SK-N-SH (cell line): Measurements from ENCODE around the gene LTB4R2. TPM values are rescaled to one million over a fixed set of nuclear protein-coding genes. Genes with fewer than 3 reads are reported as not detected.

ENCODE experiments used
- CTCF ChIA-PET: fragments of 300-600, 350-600 bp; formaldehyde crosslinking; extraction: SDS; loops from one replicate; lab custom pipeline; 2021; lab: Yijun Ruan, JAX
- POLR2A ChIA-PET: fragments of 350-600 bp; sonication (Branson Sonifier 250); formaldehyde crosslinking; extraction: SDS; loops from one replicate; lab custom pipeline; 2020; ENCODE audit warnings: antibody characterized with exemption, inconsistent platforms; lab: Yijun Ruan, JAX
- DNase-seq: peaks from one replicate; pipeline ENCODE4 v3.0.0; 2012
- H2AFZ ChIP-seq: fragments of 200-600 bp; sonication (generic); 2 replicates; pipeline ENCODE4 v1.8.1; 2016; ENCODE audit warnings: antibody characterized with exemption, mild to moderate bottlenecking, low read depth
- H3F3A ChIP-seq: fragments of 200-600 bp; sonication (generic); replicated peaks from 2 replicates; pipeline ENCODE3; 2016; ENCODE audit warnings: antibody characterized with exemption, mild to moderate bottlenecking; ENCODE audit not compliant: insufficient read depth
- H3K27ac ChIP-seq, 2 experiments: fragments of 200-500 bp in 1 of 2; fragments of 200-600 bp in 1 of 2; sonication (Bioruptor generic) in 1 of 2; sonication (generic), shearing (Covaris generic) in 1 of 2; 2 replicates each; pipeline versions ENCODE4 v1.5.1 to v1.6.1; 2014 to 2016; ENCODE audit warnings: low read depth in 2 of 2, inconsistent platforms in 1 of 2, low read length in 1 of 2, mild to moderate bottlenecking in 1 of 2, mixed read lengths in 1 of 2
- H3K27me3 ChIP-seq: fragments of 200-600 bp; sonication (generic), shearing (Covaris generic); 2 replicates; pipeline ENCODE4 v1.6.1; 2016; ENCODE audit warnings: mixed run types; ENCODE audit not compliant: insufficient read depth
- H3K36me3 ChIP-seq, 2 experiments: fragments of 200-500 bp in 1 of 2; fragments of 200-600 bp in 1 of 2; sonication (Bioruptor generic) in 1 of 2; sonication (generic) in 1 of 2; replicated peaks in 1 of 2; 2 replicates each; pipeline versions ENCODE3 to v1.5.1; 2014 to 2016; ENCODE audit warnings: low read length in 1 of 2, mild to moderate bottlenecking in 1 of 2; ENCODE audit not compliant: insufficient read depth in 2 of 2, control insufficient read depth in 1 of 2
- H3K4me1 ChIP-seq, 2 experiments: fragments of 200-500 bp in 1 of 2; fragments of 200-600 bp in 1 of 2; sonication (Bioruptor generic) in 1 of 2; sonication (generic), shearing (Covaris generic) in 1 of 2; 2 replicates each; pipeline versions ENCODE4 v1.5.1 to v1.6.1; 2014 to 2016; ENCODE audit warnings: low read depth in 1 of 2, low read length in 1 of 2, mixed run types in 1 of 2; ENCODE audit not compliant: insufficient read depth in 2 of 2, control insufficient read depth in 1 of 2
- H3K4me2 ChIP-seq: fragments of 200-600 bp; sonication (generic), shearing (Covaris generic); 2 replicates; pipeline ENCODE4 v1.6.1; 2017; ENCODE audit warnings: mixed run types
- H3K4me3 ChIP-seq, 2 experiments: fragments of 200-500 bp in 1 of 2; fragments of 200-600 bp in 1 of 2; sonication (Bioruptor generic) in 1 of 2; sonication (generic), shearing (Covaris generic) in 1 of 2; 2 replicates each; pipeline versions ENCODE4 v1.5.1 to v1.8.1; 2014 to 2016; ENCODE audit warnings: low read depth in 2 of 2, inconsistent platforms in 1 of 2, low read length in 1 of 2, mild to moderate bottlenecking in 1 of 2, mixed read lengths in 1 of 2, moderate library complexity in 1 of 2
- H3K79me2 ChIP-seq: fragments of 200-600 bp; sonication (generic); 2 replicates; pipeline ENCODE4 v1.8.1; 2017; ENCODE audit warnings: mild to moderate bottlenecking; ENCODE audit not compliant: insufficient read depth
- H3K9ac ChIP-seq: fragments of 200-600 bp; sonication (generic); 2 replicates; pipeline ENCODE4 v1.6.1; 2017; ENCODE audit warnings: mixed run types
- H3K9me2 ChIP-seq: fragments of 200-600 bp; sonication (generic); 2 replicates; pipeline ENCODE4 v1.6.1; 2017; ENCODE audit warnings: mixed run types
- H3K9me3 ChIP-seq: fragments of 200-600 bp; sonication (generic); 2 replicates; pipeline ENCODE4 v1.6.1; 2017; ENCODE audit warnings: mixed run types, mild to moderate bottlenecking, moderate library complexity
- H4K20me1 ChIP-seq: fragments of 200-600 bp; sonication (generic); 2 replicates; pipeline ENCODE4 v1.6.1; 2017; ENCODE audit warnings: mild to moderate bottlenecking, mixed run types; ENCODE audit not compliant: insufficient read depth
- CHD2 ChIP-seq: fragments of 150-350 bp; IDR thresholded peaks from 2 replicates; pipeline ENCODE4 v1.6.1; 2018; ENCODE audit warnings: low read length; ENCODE audit not compliant: partially characterized antibody
- FOXJ3 ChIP-seq: sonication (generic); formaldehyde crosslinking; IDR thresholded peaks from 2 replicates; pipeline ENCODE4 v1.5.1; 2020; ENCODE audit warnings: mild to moderate bottlenecking, missing genetic modification reagents
- GABPA ChIP-seq: IDR thresholded peaks from 2 replicates; pipeline ENCODE4 v1.4.0; 2012; ENCODE audit warnings: low read depth, mild to moderate bottlenecking
- GATA2 ChIP-seq: sonication (generic); formaldehyde crosslinking; IDR thresholded peaks from 2 replicates; pipeline ENCODE4 v1.5.0; 2020; ENCODE audit warnings: mild to moderate bottlenecking, missing genetic modification reagents
- JUND ChIP-seq: IDR thresholded peaks from 2 replicates; pipeline ENCODE4 v1.4.0; 2012
- MEF2A ChIP-seq: IDR thresholded peaks from 2 replicates; pipeline ENCODE4 v1.4.0; 2012; ENCODE audit warnings: low read depth, borderline replicate concordance
- RAD21 ChIP-seq: IDR thresholded peaks from 2 replicates; pipeline ENCODE4 v1.6.1; 2012; ENCODE audit warnings: mild to moderate bottlenecking, low read length
- RCOR1 ChIP-seq: fragments of 150-350 bp; IDR thresholded peaks from 2 replicates; pipeline ENCODE4 v1.6.1; 2017; ENCODE audit warnings: antibody characterized with exemption, low read length
- RFX5 ChIP-seq: IDR thresholded peaks from 2 replicates; pipeline ENCODE4 v1.6.1; 2012; ENCODE audit warnings: mild to moderate bottlenecking, improper control_type of control experiment, low read length
- RXRA ChIP-seq: IDR thresholded peaks from 2 replicates; pipeline ENCODE4 v1.4.0; 2012; ENCODE audit warnings: low read depth, mild to moderate bottlenecking, borderline replicate concordance
- SIN3A ChIP-seq: IDR thresholded peaks from 2 replicates; pipeline ENCODE4 v1.6.1; 2012; ENCODE audit warnings: low read depth, mild to moderate bottlenecking, low read length, moderate library complexity, borderline replicate concordance
- SMC3 ChIP-seq: IDR thresholded peaks from 2 replicates; pipeline ENCODE4 v1.6.1; 2012; ENCODE audit warnings: low read depth, low read length, improper control_type of control experiment
- TAF1 ChIP-seq: IDR thresholded peaks from 2 replicates; pipeline ENCODE4 v1.6.1; 2012; ENCODE audit warnings: low read depth, mild to moderate bottlenecking, low read length, moderate library complexity, borderline replicate concordance
- TCF12 ChIP-seq: IDR thresholded peaks from 2 replicates; pipeline ENCODE4 v1.4.0; 2012
- TEAD4 ChIP-seq: IDR thresholded peaks from 2 replicates; pipeline ENCODE4 v1.4.0; 2012; ENCODE audit warnings: mild to moderate bottlenecking, borderline replicate concordance; ENCODE audit not compliant: insufficient read depth
- YY1 ChIP-seq: IDR thresholded peaks from 2 replicates; pipeline ENCODE4 v1.4.0; 2012; ENCODE audit warnings: low read depth, mild to moderate bottlenecking
- WGBS: methylation state at CpG from one replicate; pipeline ENCODE4 v1.1.6; 2017; ENCODE audit warnings: low lambda C conversion rate; 5-methylcytosine and 5-hydroxymethylcytosine counted together
- polyA plus RNA-seq, 3 experiments: library from polyadenylated mRNA; depleted of rRNA; stranded (reverse); fragments of >200 nt; gene quantifications; 2 replicates each; pipeline ENCODE4 v1.2.3, GENCODE V29; 2012
- TF ChIP-seq, protein P1 (sequence below): fragments of 150-350 bp; IDR thresholded peaks from 2 replicates; pipeline ENCODE4 v1.6.1; 2017; ENCODE audit warnings: antibody characterized with exemption, low read length, low read depth, borderline replicate concordance
- TF ChIP-seq, protein P2 (sequence below): IDR thresholded peaks from 2 replicates; pipeline ENCODE4 v1.4.0; 2012; ENCODE audit warnings: low read depth, borderline replicate concordance
- TF ChIP-seq, protein P3 (sequence below): IDR thresholded peaks from 2 replicates; pipeline ENCODE4 v1.4.0; 2012; ENCODE audit warnings: low read depth, borderline replicate concordance

Gene LTB4R2
- polyA plus RNA-seq, 1 of the 3 experiments (the other 2 are of a cell fraction): 8.2 TPM

DNA sequence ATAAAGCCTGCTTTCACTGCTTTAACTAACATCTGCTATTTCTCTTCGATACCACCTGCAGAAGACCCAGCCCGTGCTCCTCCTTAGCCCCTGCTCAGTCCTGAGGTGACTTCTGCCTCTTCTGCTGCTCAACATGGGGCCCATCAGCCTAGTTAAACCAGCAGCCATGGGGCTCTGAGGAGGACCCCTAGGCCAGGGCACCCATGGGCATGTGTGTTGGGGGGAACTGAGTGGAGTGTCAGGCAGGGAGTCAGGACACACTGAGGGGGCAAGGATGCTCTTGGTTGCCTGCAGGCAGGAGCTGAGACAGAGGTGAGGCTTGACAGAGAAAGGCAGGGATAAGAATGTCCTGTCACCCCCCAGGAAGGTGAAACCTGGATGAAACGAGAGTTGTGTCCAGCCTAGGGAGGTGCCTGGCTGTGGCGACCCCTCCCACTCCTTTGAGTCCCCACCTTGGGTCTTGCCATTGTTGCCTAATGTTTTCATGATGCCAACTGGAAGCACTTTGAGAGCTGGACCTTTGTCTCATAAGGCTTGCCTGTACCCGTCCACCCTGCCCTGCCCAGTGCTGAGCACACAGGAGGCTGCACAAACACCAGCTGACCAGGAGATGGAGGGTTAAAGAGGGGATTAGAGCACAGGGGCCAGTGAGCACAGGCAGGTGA is 26.0 kb upstream of the LTB4R2 start:
- CTCF ChIA-PET: interaction anchor here (1.0 to 8.9 kb wide), 4 partner anchors 12 to 41 kb away, joined by 4 to 87 read pairs (median 27); partner anchors contain the start of genes CIDEB, DHRS1, NOP9 and RABGGTA
- Histone ChIP-seq H3K4me3 (no peak overlapping the region), H3K27me3 (no peaks in the 10 kb centered on the region), H3K4me2 (no peak overlapping the region), H3K4me1 (peaks cover 0 to 10% of the 10 kb centered on the region in 2 experiments; a peak in 1 of 4 replicates), H3K36me3 (no peaks in the 10 kb centered on the region), H2AFZ (no peak overlapping the region), H3K9me2 (no peaks in the 10 kb centered on the region), H3K79me2 (no peaks in the 10 kb centered on the region), H3K9ac (no peak overlapping the region), H3K27ac (no peak overlapping the region), H3K9me3 (no peaks in the 10 kb centered on the region), H3F3A (no peaks in the 10 kb centered on the region), H4K20me1 (no peaks in the 10 kb centered on the region)
- TF ChIP-seq TCF12 (no peak), TAF1 (no peak)
- TF ChIP-seq, protein P1, sequence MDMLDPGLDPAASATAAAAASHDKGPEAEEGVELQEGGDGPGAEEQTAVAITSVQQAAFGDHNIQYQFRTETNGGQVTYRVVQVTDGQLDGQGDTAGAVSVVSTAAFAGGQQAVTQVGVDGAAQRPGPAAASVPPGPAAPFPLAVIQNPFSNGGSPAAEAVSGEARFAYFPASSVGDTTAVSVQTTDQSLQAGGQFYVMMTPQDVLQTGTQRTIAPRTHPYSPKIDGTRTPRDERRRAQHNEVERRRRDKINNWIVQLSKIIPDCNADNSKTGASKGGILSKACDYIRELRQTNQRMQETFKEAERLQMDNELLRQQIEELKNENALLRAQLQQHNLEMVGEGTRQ: no peak
- no peak for DNase-seq
- POLR2A ChIA-PET: interaction anchor here (1.2 kb wide), 2 partner anchors 13 to 42 kb away, joined by 4 to 5 read pairs; partner anchors contain the start of genes RABGGTA and TINF2
- WGBS: 81% methylated on average over 5 of the region's 5 CpGs

DNA sequence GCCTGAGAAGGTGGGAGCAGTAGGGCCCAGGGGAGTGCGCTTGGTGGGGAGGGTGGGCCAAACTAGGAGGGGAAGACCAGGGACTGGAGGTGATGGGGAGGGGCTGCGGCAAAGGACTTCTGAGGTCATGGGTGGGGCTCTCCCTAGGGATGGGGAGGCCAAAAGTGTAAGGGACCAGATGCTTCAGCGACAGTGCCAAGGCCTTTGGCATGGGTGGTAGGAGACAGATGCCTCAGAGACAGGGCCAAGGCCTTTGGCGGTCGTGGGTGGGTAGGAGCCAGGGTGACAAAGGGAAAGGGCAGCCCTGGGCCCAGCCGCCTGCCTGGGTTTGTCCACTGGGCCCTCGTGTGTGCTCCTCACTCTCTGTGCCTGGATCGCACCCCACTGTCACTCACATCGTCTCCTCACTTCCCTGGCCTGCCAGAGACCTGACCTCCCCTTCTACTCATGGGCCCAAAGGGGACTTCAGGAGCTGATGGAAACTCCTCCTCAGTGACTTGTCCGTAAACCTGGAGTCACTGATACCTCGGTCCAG is 25.4 kb upstream of the LTB4R2 start:
- no peak overlapping the region for H2AFZ ChIP-seq
- no peaks in the 10 kb centered on the region for H3K9me2 ChIP-seq
- H3F3A ChIP-seq: no peaks in the 10 kb centered on the region
- H3K27ac ChIP-seq: no peak overlapping the region
- TF ChIP-seq, protein P2, sequence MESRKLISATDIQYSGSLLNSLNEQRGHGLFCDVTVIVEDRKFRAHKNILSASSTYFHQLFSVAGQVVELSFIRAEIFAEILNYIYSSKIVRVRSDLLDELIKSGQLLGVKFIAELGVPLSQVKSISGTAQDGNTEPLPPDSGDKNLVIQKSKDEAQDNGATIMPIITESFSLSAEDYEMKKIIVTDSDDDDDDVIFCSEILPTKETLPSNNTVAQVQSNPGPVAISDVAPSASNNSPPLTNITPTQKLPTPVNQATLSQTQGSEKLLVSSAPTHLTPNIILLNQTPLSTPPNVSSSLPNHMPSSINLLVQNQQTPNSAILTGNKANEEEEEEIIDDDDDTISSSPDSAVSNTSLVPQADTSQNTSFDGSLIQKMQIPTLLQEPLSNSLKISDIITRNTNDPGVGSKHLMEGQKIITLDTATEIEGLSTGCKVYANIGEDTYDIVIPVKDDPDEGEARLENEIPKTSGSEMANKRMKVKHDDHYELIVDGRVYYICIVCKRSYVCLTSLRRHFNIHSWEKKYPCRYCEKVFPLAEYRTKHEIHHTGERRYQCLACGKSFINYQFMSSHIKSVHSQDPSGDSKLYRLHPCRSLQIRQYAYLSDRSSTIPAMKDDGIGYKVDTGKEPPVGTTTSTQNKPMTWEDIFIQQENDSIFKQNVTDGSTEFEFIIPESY: no peak
- TF ChIP-seq YY1: no peak
- no peak for TF ChIP-seq RAD21
- TF ChIP-seq, protein P3, sequence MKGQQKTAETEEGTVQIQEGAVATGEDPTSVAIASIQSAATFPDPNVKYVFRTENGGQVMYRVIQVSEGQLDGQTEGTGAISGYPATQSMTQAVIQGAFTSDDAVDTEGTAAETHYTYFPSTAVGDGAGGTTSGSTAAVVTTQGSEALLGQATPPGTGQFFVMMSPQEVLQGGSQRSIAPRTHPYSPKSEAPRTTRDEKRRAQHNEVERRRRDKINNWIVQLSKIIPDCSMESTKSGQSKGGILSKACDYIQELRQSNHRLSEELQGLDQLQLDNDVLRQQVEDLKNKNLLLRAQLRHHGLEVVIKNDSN: no peak
- TF ChIP-seq MEF2A: no peak
- no peak for TF ChIP-seq SIN3A
- TF ChIP-seq RXRA: no peak
- no peak for TF ChIP-seq RFX5
- TF ChIP-seq SMC3: no peak
- no peak for TF ChIP-seq JUND
- TF ChIP-seq TEAD4: no peak
- no peak for TF ChIP-seq TAF1
- TF ChIP-seq GATA2: no peak
- TF ChIP-seq RCOR1: no peak
- TF ChIP-seq FOXJ3 (CRISPR knock-in tag): no peak
- no peak for TF ChIP-seq CHD2
- no peak for TF ChIP-seq GABPA
- H3K79me2 ChIP-seq: no peaks in the 10 kb centered on the region
- ChIA-PET POLR2A (no interaction called here), CTCF (interaction anchor here (2.3 to 8.9 kb wide), 3 partner anchors 13 to 42 kb away, joined by 6 to 87 read pairs (median 48); partner anchors contain the start of genes CIDEB, DHRS1, NOP9 and TINF2)
- no peak for DNase-seq
- H3K4me3 ChIP-seq: no peak overlapping the region
- H3K27me3 ChIP-seq: no peaks in the 10 kb centered on the region
- H3K36me3 ChIP-seq: peaks cover 0 to under 1% of the 10 kb centered on the region in 2 experiments
- H3K9ac ChIP-seq: no peak overlapping the region
- H4K20me1 ChIP-seq: no peaks in the 10 kb centered on the region
- H3K4me1 ChIP-seq: peaks cover 0 to 4% of the 10 kb centered on the region in 2 experiments; a peak in 1 of 4 replicates
- H3K4me2 ChIP-seq: no peak overlapping the region
- no peaks in the 10 kb centered on the region for H3K9me3 ChIP-seq
- WGBS: 90% methylated on average over 9 of the region's 11 CpGs
